GM21737 (cell line): ENCODE measurements around the gene SPRR2F.

Experiments
- ATAC-seq: cut with Tn5 transposase; IDR thresholded peaks from one replicate; pipeline ENCODE4 v1.9.1; 2021; ENCODE audit warnings: mild to moderate bottlenecking, moderate library complexity; ENCODE audit not compliant: unreplicated experiment

The SPRR2F gene

GRCh38 chr1:153081736-153082135 lies 31.6 kb downstream of the SPRR2F start:
- ATAC-seq = no peak

- ATAC-seq = no peak
Observed at GRCh38 chr1:153072806-153073726, 40.2 kb downstream of the SPRR2F start.

GRCh38 chr1:153071511-153071910 lies 41.8 kb downstream of the SPRR2F start, which contains the start of gene SPRR2B:
Gene SPRR2B, minus strand, starts transcription at chr1:153071611. Its CDS starts 772 bp downstream, at chr1:153070839.
- no peak for ATAC-seq

- ATAC-seq = no peak
Observed at GRCh38 chr1:153070243-153070642, 43.1 kb downstream of the SPRR2F start.
